H1 (cell line): ENCODE measurements around the gene C1orf87. TPM values are rescaled to one million over a fixed set of nuclear protein-coding genes. Genes with fewer than 3 reads are reported as not detected.

Experiments
- CTCF ChIA-PET: fragments of 300-600 bp; sonication (Branson Sonifier 250); formaldehyde crosslinking; loops from one replicate; lab custom pipeline; 2021; ENCODE audit not compliant: partially characterized antibody; lab: Charles Lee
- POLR2A ChIA-PET: fragments of 300-600 bp; sonication (Branson Sonifier 250); formaldehyde crosslinking; loops from one replicate; lab custom pipeline; 2021; ENCODE audit warnings: inconsistent platforms; ENCODE audit not compliant: partially characterized antibody; lab: Charles Lee
- DNase-seq, 2 experiments: peaks; one replicate each; pipeline versions ENCODE4 v3.0.0 to v3.0.0-alpha.2; 2010 to 2022; ENCODE audit warnings: low spot score in 2 of 2, low read depth in 1 of 2, mixed read lengths in 1 of 2
- FAIRE-seq: peaks from 2 replicates; lab custom pipeline; 2011; peaks lifted over from hg19 to GRCh38; lab: Jason Lieb, UNC
- H2AFZ ChIP-seq: 2 replicates; pipeline ENCODE4 v1.8.1; 2012; ENCODE audit warnings: low read length, inconsistent platforms
- H2AK5ac ChIP-seq: 2 replicates; pipeline ENCODE4 v1.6.1; 2013; ENCODE audit warnings: low read depth, low read length
- H2BK120ac ChIP-seq: replicated peaks from 2 replicates; pipeline ENCODE3; 2013; ENCODE audit warnings: low read depth, low read length, inconsistent platforms
- H2BK12ac ChIP-seq: 2 replicates; pipeline ENCODE4 v1.6.1; 2013; ENCODE audit warnings: low read depth, low read length
- H2BK15ac ChIP-seq: 2 replicates; pipeline ENCODE4 v1.6.1; 2013; ENCODE audit warnings: low read length
- H2BK20ac ChIP-seq: 2 replicates; pipeline ENCODE4 v1.6.1; 2013; ENCODE audit warnings: low read length
- H2BK5ac ChIP-seq: 2 replicates; pipeline ENCODE4 v1.6.1; 2013; ENCODE audit warnings: low read depth, low read length
- H3K14ac ChIP-seq: 2 replicates; pipeline ENCODE4 v1.6.1; 2013; ENCODE audit warnings: inconsistent platforms; ENCODE audit not compliant: insufficient read length
- H3K18ac ChIP-seq: 2 replicates; pipeline ENCODE4 v1.6.1; 2013; ENCODE audit warnings: low read length; ENCODE audit errors: extremely low read depth
- H3K23ac ChIP-seq: 2 replicates; pipeline ENCODE4 v1.6.1; 2013; ENCODE audit warnings: inconsistent platforms; ENCODE audit not compliant: insufficient read length
- H3K23me2 ChIP-seq: 2 replicates; pipeline ENCODE4 v1.6.1; 2013; ENCODE audit warnings: low read depth, low read length
- H3K27ac ChIP-seq: 2 replicates; pipeline ENCODE4 v1.6.1; 2011; ENCODE audit warnings: low read depth, low read length, inconsistent platforms
- H3K27me3 ChIP-seq, 4 experiments: replicated peaks in 1 of 4; 1 replicate in 1 of 4; 2 replicates in 3 of 4; pipeline versions ENCODE4 v1.6.1 to v1.8.1; 2011 to 2013; ENCODE audit warnings: low read length in 3 of 4, mild to moderate bottlenecking in 3 of 4, inconsistent platforms in 2 of 4, mixed read lengths in 2 of 4, moderate library complexity in 1 of 4; ENCODE audit not compliant: control insufficient read depth in 3 of 4, insufficient read depth in 3 of 4; ENCODE audit errors: extremely low read depth in 1 of 4
- H3K36me3 ChIP-seq, 4 experiments: 2 replicates each; pipeline versions ENCODE4 v1.6.1 to v1.8.1; 2011 to 2013; ENCODE audit warnings: mild to moderate bottlenecking in 4 of 4, low read length in 3 of 4, moderate library complexity in 2 of 4, control low read depth in 1 of 4, inconsistent platforms in 1 of 4; ENCODE audit not compliant: insufficient read depth in 4 of 4, control insufficient read depth in 2 of 4
- H3K4ac ChIP-seq: replicated peaks from 2 replicates; pipeline ENCODE3; 2013; ENCODE audit warnings: low read length, low read depth, mixed read lengths, inconsistent platforms; ENCODE audit not compliant: insufficient read length
- H3K4me1 ChIP-seq, 4 experiments: replicated peaks in 1 of 4; 1 replicate in 1 of 4; 2 replicates in 3 of 4; pipeline versions ENCODE4 v1.6.1 to v1.8.1; 2011 to 2013; ENCODE audit warnings: low read length in 3 of 4, inconsistent platforms in 2 of 4, mixed read lengths in 1 of 4; ENCODE audit not compliant: insufficient read depth in 4 of 4, control insufficient read depth in 3 of 4
- H3K4me2 ChIP-seq, 2 experiments: 2 replicates each; pipeline versions ENCODE4 v1.6.1 to v1.8.1; 2011 to 2013; ENCODE audit warnings: low read depth in 2 of 2, low read length in 2 of 2, control low read depth in 1 of 2, inconsistent platforms in 1 of 2, mild to moderate bottlenecking in 1 of 2; ENCODE audit not compliant: insufficient read depth in 1 of 2
- H3K4me3 ChIP-seq, 4 experiments: fragments of 200-600, 300-600 bp in 1 of 4; sonication (generic), shearing (Covaris generic), sonication (Bioruptor Twin) in 1 of 4; 2 replicates each; pipeline versions ENCODE4 v1.5.1 to v1.8.1; 2011 to 2016; ENCODE audit warnings: low read length in 4 of 4, low read depth in 3 of 4, control low read depth in 2 of 4, inconsistent platforms in 2 of 4, mild to moderate bottlenecking in 2 of 4, mixed read lengths in 1 of 4, moderate library complexity in 1 of 4; ENCODE audit not compliant: insufficient read depth in 2 of 4; ENCODE audit errors: extremely low read depth in 1 of 4
- H3K56ac ChIP-seq: replicated peaks from 2 replicates; pipeline ENCODE3; 2013; ENCODE audit warnings: low read depth, mild to moderate bottlenecking, mixed read lengths, low read length, inconsistent platforms; ENCODE audit not compliant: insufficient read length
- H3K79me1 ChIP-seq: 2 replicates; pipeline ENCODE4 v1.6.1; 2013; ENCODE audit warnings: low read depth, low read length, control low read depth
- H3K79me2 ChIP-seq, 2 experiments: 2 replicates each; pipeline versions ENCODE4 v1.6.1 to v1.8.1; 2012 to 2013; ENCODE audit warnings: low read length in 2 of 2, mild to moderate bottlenecking in 2 of 2, inconsistent platforms in 1 of 2; ENCODE audit not compliant: insufficient read depth in 2 of 2, control insufficient read depth in 1 of 2
- H3K9ac ChIP-seq, 4 experiments: replicated peaks in 1 of 4; 1 replicate in 1 of 4; 2 replicates in 3 of 4; pipeline versions ENCODE4 v1.6.1 to v1.8.1; 2011 to 2013; ENCODE audit warnings: low read depth in 3 of 4, low read length in 3 of 4, control low read depth in 2 of 4, mild to moderate bottlenecking in 2 of 4, moderate library complexity in 2 of 4, inconsistent platforms in 1 of 4; ENCODE audit errors: extremely low read depth in 1 of 4
- H3K9me3 ChIP-seq, 2 experiments: 2 replicates each; pipeline versions ENCODE4 v1.6.1 to v1.8.1; 2012 to 2013; ENCODE audit warnings: mild to moderate bottlenecking in 2 of 2, moderate library complexity in 2 of 2, control low read depth in 1 of 2, inconsistent platforms in 1 of 2, low read depth in 1 of 2, low read length in 1 of 2, mixed read lengths in 1 of 2; ENCODE audit not compliant: insufficient read depth in 2 of 2
- H4K20me1 ChIP-seq, 2 experiments: replicated peaks in 1 of 2; 2 replicates each; pipeline versions ENCODE3 to v1.8.1; 2011 to 2013; ENCODE audit warnings: inconsistent platforms in 2 of 2, low read length in 2 of 2, mild to moderate bottlenecking in 1 of 2; ENCODE audit not compliant: insufficient read depth in 2 of 2, control insufficient read depth in 1 of 2
- H4K5ac ChIP-seq: 2 replicates; pipeline ENCODE4 v1.6.1; 2013; ENCODE audit warnings: low read length, low read depth, mixed read lengths, inconsistent platforms; ENCODE audit not compliant: insufficient read length
- H4K8ac ChIP-seq: 2 replicates; pipeline ENCODE4 v1.8.0; 2013; ENCODE audit warnings: mild to moderate bottlenecking, moderate library complexity, low read length, inconsistent platforms; ENCODE audit not compliant: insufficient read depth; ENCODE audit errors: extremely low read depth
- H4K91ac ChIP-seq: replicated peaks from 2 replicates; pipeline ENCODE3; 2013; ENCODE audit warnings: low read length, mixed read lengths, inconsistent platforms; ENCODE audit not compliant: insufficient read length
- ATF3 ChIP-seq: IDR thresholded peaks from 2 replicates; pipeline ENCODE4 v1.6.1; 2011; ENCODE audit warnings: low read depth, mild to moderate bottlenecking, low read length; ENCODE audit not compliant: insufficient read depth
- CEBPB ChIP-seq: IDR thresholded peaks from 2 replicates; pipeline ENCODE4 v1.6.1; 2012; ENCODE audit warnings: low read depth, low read length
- CTCF ChIP-seq, 3 experiments: IDR thresholded peaks; 1 replicate in 2 of 3; 2 replicates in 1 of 3; pipeline versions ENCODE4 v1.5.1 to v1.6.1; 2011; ENCODE audit warnings: low read length in 3 of 3, mild to moderate bottlenecking in 3 of 3, inconsistent platforms in 2 of 3, low read depth in 1 of 3, moderate library complexity in 1 of 3; ENCODE audit not compliant: insufficient read depth in 1 of 3; ENCODE audit errors: control extremely low read depth in 1 of 3
- MAFK ChIP-seq: IDR thresholded peaks from 2 replicates; pipeline ENCODE4 v1.6.1; 2012; ENCODE audit warnings: low read depth, mild to moderate bottlenecking, improper control_type of control experiment, low read length
- RBBP5 ChIP-seq: IDR thresholded peaks from 2 replicates; pipeline ENCODE4 v1.7.1; 2012; ENCODE audit warnings: low read depth, mild to moderate bottlenecking, inconsistent platforms, low read length, moderate library complexity, borderline replicate concordance
- RFX5 ChIP-seq: IDR thresholded peaks from 2 replicates; pipeline ENCODE4 v1.6.1; 2011; ENCODE audit warnings: low read depth, low read length, improper control_type of control experiment, borderline replicate concordance
- SIRT6 ChIP-seq: IDR thresholded peaks from one replicate; pipeline ENCODE4 v1.7.1; 2012; ENCODE audit warnings: low read length, inconsistent platforms
- SP2 ChIP-seq: IDR thresholded peaks from 2 replicates; pipeline ENCODE4 v1.6.1; 2012; ENCODE audit warnings: mild to moderate bottlenecking, low read length, inconsistent platforms
- ZNF274 ChIP-seq: IDR thresholded peaks from 2 replicates; pipeline ENCODE4 v1.7.0; 2012; ENCODE audit warnings: low read length, borderline replicate concordance; ENCODE audit errors: extremely low read depth
- WGBS, 2 experiments: shearing (Covaris generic) in 1 of 2; methylation state at CpG; one replicate each; pipeline versions ENCODE4 v1.1.6 to v1.1.7; 2013 to 2015; ENCODE audit warnings: low lambda C conversion rate in 2 of 2, mixed read lengths in 2 of 2, inconsistent platforms in 1 of 2, low coverage in 1 of 2, missing lambda C conversion rate in 1 of 2; ENCODE audit not compliant: insufficient replicate concordance in 2 of 2, insufficient coverage in 1 of 2, insufficient read length in 1 of 2; ENCODE audit errors: extremely low coverage in 1 of 2, missing lambda C conversion rate in 1 of 2; 5-methylcytosine and 5-hydroxymethylcytosine counted together
- polyA plus RNA-seq, 7 experiments: library from polyadenylated mRNA; depleted of rRNA in 3 of 7; stranded (reverse) in 5 of 7; unstranded in 2 of 7; fragments of >200 nt in 5 of 7; fragments of 200-250 nt in 2 of 7; gene quantifications; 1 replicate in 5 of 7; 2 replicates in 1 of 7; 4 replicates in 1 of 7; pipeline versions ENCODE4 v1.2.1 to v1.2.3, GENCODE V29; 2011 to 2013; ENCODE audit warnings: missing spikeins in 2 of 7, mixed read lengths in 2 of 7
- total RNA-seq: library from RNA; stranded (reverse); fragmentation: NEBNext Ultra II Directional; extraction: Animal tissue kit (Norgen Biotek cat#: 25700); gene quantifications from 2 replicates; pipeline ENCODE4 v1.2.1, GENCODE V29; 2021
- TF ChIP-seq, protein P1 (sequence below): IDR thresholded peaks from 2 replicates; pipeline ENCODE4 v1.6.1; 2011; ENCODE audit warnings: low read length, improper control_type of control experiment

Gene C1orf87
- total and polyA plus RNA-seq, 2 of the 8 experiments (the other 6 are each of a cell fraction or from before 2014, with no cell fraction given): 0.41 TPM; not detected in 1

DNA sequence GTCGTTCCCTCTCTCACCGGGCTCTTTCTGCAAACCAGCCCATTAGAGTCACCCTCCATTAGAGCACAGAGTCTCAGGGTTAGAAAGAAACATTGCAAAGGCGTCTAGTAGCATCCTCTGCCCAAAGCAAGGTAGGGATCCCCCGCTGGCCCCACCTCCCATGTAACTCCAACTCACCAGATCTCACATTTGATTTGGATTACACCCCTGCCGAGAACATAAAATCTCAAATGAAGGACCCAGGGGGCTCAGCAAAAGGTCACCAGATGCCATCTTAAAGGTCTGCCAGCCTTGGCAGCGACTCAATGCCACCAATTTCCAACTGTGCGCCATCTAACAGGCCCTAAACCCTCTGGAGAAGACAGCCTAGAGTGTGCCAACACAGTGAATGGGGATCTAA, 14.1 kb downstream of the C1orf87 start:
- no peak overlapping the region for H3K14ac ChIP-seq
- H2AK5ac ChIP-seq: no peak overlapping the region
- H3K18ac ChIP-seq: no peak overlapping the region
- no peak overlapping the region for H2BK5ac ChIP-seq
- POLR2A ChIA-PET: no interaction called here
- no peak overlapping the region for H3K56ac ChIP-seq
- H4K5ac ChIP-seq: no peak overlapping the region
- H3K4me3 ChIP-seq: no peak overlapping the region
- no peaks in the 10 kb centered on the region for H3K9me3 ChIP-seq
- no peaks in the 10 kb centered on the region for H3K23me2 ChIP-seq
- no peak overlapping the region for H3K4me2 ChIP-seq
- no peak overlapping the region for H4K91ac ChIP-seq
- DNase-seq: no peak
- no peak overlapping the region for H3K4ac ChIP-seq
- H3K79me1 ChIP-seq: no peaks in the 10 kb centered on the region
- no peak overlapping the region for H2BK20ac ChIP-seq
- no peaks in the 10 kb centered on the region for H3K36me3 ChIP-seq
- no peak overlapping the region for H3K23ac ChIP-seq
- H3K9ac ChIP-seq: no peak overlapping the region
- H4K20me1 ChIP-seq: no peaks in the 10 kb centered on the region
- no peak overlapping the region for H2BK15ac ChIP-seq
- FAIRE-seq: no peak
- H2AFZ ChIP-seq: no peak overlapping the region
- H2BK12ac ChIP-seq: no peak overlapping the region
- CTCF ChIA-PET: interaction anchor here (0.6 to 0.7 kb wide), 2 partner anchors 778 to 1870 kb away, joined by 3 read pairs; no protein-coding TSS in a partner anchor
- no peak overlapping the region for H3K27ac ChIP-seq
- H4K8ac ChIP-seq: no peak overlapping the region
- peaks cover 0 to 6% (median under 1%) of the 10 kb centered on the region in 4 experiments; a peak in 2 of 7 replicates for H3K4me1 ChIP-seq
- H3K27me3 ChIP-seq: no peaks in the 10 kb centered on the region
- no peaks in the 10 kb centered on the region for H3K79me2 ChIP-seq
- H2BK120ac ChIP-seq: no peak overlapping the region
- 88% methylated on average over 7 of the region's 7 CpGs; no CpG with 5 or more reads in 1 of the 2 experiments for WGBS, 2 experiments
- TF ChIP-seq SP2: no peak
- TF ChIP-seq ATF3: no peak
- TF ChIP-seq CEBPB: no peak
- no peak for TF ChIP-seq ZNF274
- TF ChIP-seq RFX5: no peak
- TF ChIP-seq MAFK: no peak
- no peak for TF ChIP-seq CTCF (IDR thresholded peaks at IDR 0.05; ENCODE audit: control extremely low read depth in 1 of 3, insufficient read depth in 1 of 3, low read depth in 1 of 3, low read length in 3 of 3)
- no peak for TF ChIP-seq RBBP5
- TF ChIP-seq, protein P1, sequence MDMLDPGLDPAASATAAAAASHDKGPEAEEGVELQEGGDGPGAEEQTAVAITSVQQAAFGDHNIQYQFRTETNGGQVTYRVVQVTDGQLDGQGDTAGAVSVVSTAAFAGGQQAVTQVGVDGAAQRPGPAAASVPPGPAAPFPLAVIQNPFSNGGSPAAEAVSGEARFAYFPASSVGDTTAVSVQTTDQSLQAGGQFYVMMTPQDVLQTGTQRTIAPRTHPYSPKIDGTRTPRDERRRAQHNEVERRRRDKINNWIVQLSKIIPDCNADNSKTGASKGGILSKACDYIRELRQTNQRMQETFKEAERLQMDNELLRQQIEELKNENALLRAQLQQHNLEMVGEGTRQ: no peak
- TF ChIP-seq SIRT6: no peak
